SK-N-SH (cell line): ENCODE data around the gene CBLB. TPM values are rescaled to one million over a fixed set of nuclear protein-coding genes. Genes with fewer than 3 reads are reported as not detected.

Experiments
- CTCF ChIA-PET: fragments of 300-600, 350-600 bp; formaldehyde crosslinking; extraction: SDS; loops from one replicate; lab custom pipeline; 2021; lab: Yijun Ruan, JAX
- POLR2A ChIA-PET: fragments of 350-600 bp; sonication (Branson Sonifier 250); formaldehyde crosslinking; extraction: SDS; loops from one replicate; lab custom pipeline; 2020; ENCODE audit warnings: antibody characterized with exemption, inconsistent platforms; lab: Yijun Ruan, JAX
- DNase-seq: peaks from one replicate; pipeline ENCODE4 v3.0.0; 2012
- H2AFZ ChIP-seq: fragments of 200-600 bp; sonication (generic); 2 replicates; pipeline ENCODE4 v1.8.1; 2016; ENCODE audit warnings: antibody characterized with exemption, mild to moderate bottlenecking, low read depth
- H3F3A ChIP-seq: fragments of 200-600 bp; sonication (generic); replicated peaks from 2 replicates; pipeline ENCODE3; 2016; ENCODE audit warnings: antibody characterized with exemption, mild to moderate bottlenecking; ENCODE audit not compliant: insufficient read depth
- H3K27ac ChIP-seq, 2 experiments: fragments of 200-500 bp in 1 of 2; fragments of 200-600 bp in 1 of 2; sonication (Bioruptor generic) in 1 of 2; sonication (generic), shearing (Covaris generic) in 1 of 2; 2 replicates each; pipeline versions ENCODE4 v1.5.1 to v1.6.1; 2014 to 2016; ENCODE audit warnings: low read depth in 2 of 2, inconsistent platforms in 1 of 2, low read length in 1 of 2, mild to moderate bottlenecking in 1 of 2, mixed read lengths in 1 of 2
- H3K27me3 ChIP-seq: fragments of 200-600 bp; sonication (generic), shearing (Covaris generic); 2 replicates; pipeline ENCODE4 v1.6.1; 2016; ENCODE audit warnings: mixed run types; ENCODE audit not compliant: insufficient read depth
- H3K36me3 ChIP-seq, 2 experiments: fragments of 200-500 bp in 1 of 2; fragments of 200-600 bp in 1 of 2; sonication (Bioruptor generic) in 1 of 2; sonication (generic) in 1 of 2; replicated peaks in 1 of 2; 2 replicates each; pipeline versions ENCODE3 to v1.5.1; 2014 to 2016; ENCODE audit warnings: low read length in 1 of 2, mild to moderate bottlenecking in 1 of 2; ENCODE audit not compliant: insufficient read depth in 2 of 2, control insufficient read depth in 1 of 2
- H3K4me1 ChIP-seq, 2 experiments: fragments of 200-500 bp in 1 of 2; fragments of 200-600 bp in 1 of 2; sonication (Bioruptor generic) in 1 of 2; sonication (generic), shearing (Covaris generic) in 1 of 2; 2 replicates each; pipeline versions ENCODE4 v1.5.1 to v1.6.1; 2014 to 2016; ENCODE audit warnings: low read depth in 1 of 2, low read length in 1 of 2, mixed run types in 1 of 2; ENCODE audit not compliant: insufficient read depth in 2 of 2, control insufficient read depth in 1 of 2
- H3K4me2 ChIP-seq: fragments of 200-600 bp; sonication (generic), shearing (Covaris generic); 2 replicates; pipeline ENCODE4 v1.6.1; 2017; ENCODE audit warnings: mixed run types
- H3K4me3 ChIP-seq, 2 experiments: fragments of 200-500 bp in 1 of 2; fragments of 200-600 bp in 1 of 2; sonication (Bioruptor generic) in 1 of 2; sonication (generic), shearing (Covaris generic) in 1 of 2; 2 replicates each; pipeline versions ENCODE4 v1.5.1 to v1.8.1; 2014 to 2016; ENCODE audit warnings: low read depth in 2 of 2, inconsistent platforms in 1 of 2, low read length in 1 of 2, mild to moderate bottlenecking in 1 of 2, mixed read lengths in 1 of 2, moderate library complexity in 1 of 2
- H3K79me2 ChIP-seq: fragments of 200-600 bp; sonication (generic); 2 replicates; pipeline ENCODE4 v1.8.1; 2017; ENCODE audit warnings: mild to moderate bottlenecking; ENCODE audit not compliant: insufficient read depth
- H3K9ac ChIP-seq: fragments of 200-600 bp; sonication (generic); 2 replicates; pipeline ENCODE4 v1.6.1; 2017; ENCODE audit warnings: mixed run types
- H3K9me2 ChIP-seq: fragments of 200-600 bp; sonication (generic); 2 replicates; pipeline ENCODE4 v1.6.1; 2017; ENCODE audit warnings: mixed run types
- H3K9me3 ChIP-seq: fragments of 200-600 bp; sonication (generic); 2 replicates; pipeline ENCODE4 v1.6.1; 2017; ENCODE audit warnings: mixed run types, mild to moderate bottlenecking, moderate library complexity
- H4K20me1 ChIP-seq: fragments of 200-600 bp; sonication (generic); 2 replicates; pipeline ENCODE4 v1.6.1; 2017; ENCODE audit warnings: mild to moderate bottlenecking, mixed run types; ENCODE audit not compliant: insufficient read depth
- CHD2 ChIP-seq: fragments of 150-350 bp; IDR thresholded peaks from 2 replicates; pipeline ENCODE4 v1.6.1; 2018; ENCODE audit warnings: low read length; ENCODE audit not compliant: partially characterized antibody
- ELF1 ChIP-seq: IDR thresholded peaks from 2 replicates; pipeline ENCODE4 v1.4.0; 2012
- FOSL2 ChIP-seq: IDR thresholded peaks from 2 replicates; pipeline ENCODE4 v1.4.0; 2012; ENCODE audit warnings: low read depth, mild to moderate bottlenecking, moderate library complexity, borderline replicate concordance
- MEF2A ChIP-seq: IDR thresholded peaks from 2 replicates; pipeline ENCODE4 v1.4.0; 2012; ENCODE audit warnings: low read depth, borderline replicate concordance
- NRF1 ChIP-seq: IDR thresholded peaks from 2 replicates; pipeline ENCODE4 v1.6.1; 2012; ENCODE audit warnings: low read depth, mild to moderate bottlenecking, low read length
- RAD21 ChIP-seq: IDR thresholded peaks from 2 replicates; pipeline ENCODE4 v1.6.1; 2012; ENCODE audit warnings: mild to moderate bottlenecking, low read length
- RCOR1 ChIP-seq: fragments of 150-350 bp; IDR thresholded peaks from 2 replicates; pipeline ENCODE4 v1.6.1; 2017; ENCODE audit warnings: antibody characterized with exemption, low read length
- RFX5 ChIP-seq: IDR thresholded peaks from 2 replicates; pipeline ENCODE4 v1.6.1; 2012; ENCODE audit warnings: mild to moderate bottlenecking, improper control_type of control experiment, low read length
- YY1 ChIP-seq: IDR thresholded peaks from 2 replicates; pipeline ENCODE4 v1.4.0; 2012; ENCODE audit warnings: low read depth, mild to moderate bottlenecking
- whole genome bisulfite sequencing: methylation state at CpG from one replicate; pipeline ENCODE4 v1.1.6; 2017; ENCODE audit warnings: low lambda C conversion rate; 5-methylcytosine and 5-hydroxymethylcytosine counted together
- polyA plus RNA-seq, 3 experiments: library from polyadenylated mRNA; depleted of rRNA; stranded (reverse); fragments of >200 nt; gene quantifications; 2 replicates each; pipeline ENCODE4 v1.2.3, GENCODE V29; 2012
- TF ChIP-seq, protein P1 (sequence below): IDR thresholded peaks from 2 replicates; pipeline ENCODE4 v1.4.0; 2012; ENCODE audit warnings: low read depth, borderline replicate concordance
- TF ChIP-seq, protein P2 (sequence below): fragments of 150-350 bp; IDR thresholded peaks from 2 replicates; pipeline ENCODE4 v1.6.1; 2017; ENCODE audit warnings: antibody characterized with exemption, low read length, low read depth, borderline replicate concordance

CBLB gene
- polyA plus RNA-seq, 1 of the 3 experiments (the other 2 are of a cell fraction) = 4.4 TPM

DNA sequence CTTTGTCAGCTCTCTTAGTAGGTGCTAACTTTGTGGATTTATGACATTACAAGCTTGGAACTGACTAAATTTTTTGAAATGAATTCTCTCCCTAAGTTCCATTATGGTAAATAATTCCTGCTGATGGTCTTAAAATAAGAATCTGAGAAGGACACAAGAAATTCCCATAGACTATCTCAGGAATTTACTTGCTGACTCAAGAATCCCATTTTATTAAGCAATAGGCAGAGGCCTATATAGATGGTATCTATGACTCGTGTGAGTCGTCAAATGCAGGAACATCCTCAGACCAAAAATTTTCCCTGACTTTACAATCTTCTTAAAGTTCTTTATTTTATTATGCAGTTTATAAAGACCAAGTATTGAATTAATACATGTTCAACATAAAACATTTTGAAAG lies 30.7 kb upstream of the CBLB start:
- Histone ChIP-seq H3K27me3 (no peaks in the 10 kb centered on the region), H3K9me3 (no peaks in the 10 kb centered on the region), H4K20me1 (no peaks in the 10 kb centered on the region), H3K4me2 (no peak overlapping the region), H3F3A (peaks cover 6% of the 10 kb centered on the region), H3K4me3 (no peak overlapping the region), H3K36me3 (no peaks in the 10 kb centered on the region), H3K9me2 (no peaks in the 10 kb centered on the region), H3K4me1 (no peaks in the 10 kb centered on the region; a peak in 1 of 4 replicates), H3K79me2 (no peaks in the 10 kb centered on the region), H2AFZ (peak overlapping the region; percentile 45; the same call in 1 of the 2 replicates), H3K9ac (no peak overlapping the region), H3K27ac (no peak overlapping the region)
- TF ChIP-seq, protein P1, sequence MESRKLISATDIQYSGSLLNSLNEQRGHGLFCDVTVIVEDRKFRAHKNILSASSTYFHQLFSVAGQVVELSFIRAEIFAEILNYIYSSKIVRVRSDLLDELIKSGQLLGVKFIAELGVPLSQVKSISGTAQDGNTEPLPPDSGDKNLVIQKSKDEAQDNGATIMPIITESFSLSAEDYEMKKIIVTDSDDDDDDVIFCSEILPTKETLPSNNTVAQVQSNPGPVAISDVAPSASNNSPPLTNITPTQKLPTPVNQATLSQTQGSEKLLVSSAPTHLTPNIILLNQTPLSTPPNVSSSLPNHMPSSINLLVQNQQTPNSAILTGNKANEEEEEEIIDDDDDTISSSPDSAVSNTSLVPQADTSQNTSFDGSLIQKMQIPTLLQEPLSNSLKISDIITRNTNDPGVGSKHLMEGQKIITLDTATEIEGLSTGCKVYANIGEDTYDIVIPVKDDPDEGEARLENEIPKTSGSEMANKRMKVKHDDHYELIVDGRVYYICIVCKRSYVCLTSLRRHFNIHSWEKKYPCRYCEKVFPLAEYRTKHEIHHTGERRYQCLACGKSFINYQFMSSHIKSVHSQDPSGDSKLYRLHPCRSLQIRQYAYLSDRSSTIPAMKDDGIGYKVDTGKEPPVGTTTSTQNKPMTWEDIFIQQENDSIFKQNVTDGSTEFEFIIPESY = no peak
- 0 out of 2 replicates have a peak, but pooled peaks have one; percentile 7 for TF ChIP-seq FOSL2
- POLR2A ChIA-PET = no interaction called here
- CTCF ChIA-PET = no interaction called here
- no peak for DNase-seq
- 21% methylated on average over 2 of the region's 2 CpGs for WGBS

DNA sequence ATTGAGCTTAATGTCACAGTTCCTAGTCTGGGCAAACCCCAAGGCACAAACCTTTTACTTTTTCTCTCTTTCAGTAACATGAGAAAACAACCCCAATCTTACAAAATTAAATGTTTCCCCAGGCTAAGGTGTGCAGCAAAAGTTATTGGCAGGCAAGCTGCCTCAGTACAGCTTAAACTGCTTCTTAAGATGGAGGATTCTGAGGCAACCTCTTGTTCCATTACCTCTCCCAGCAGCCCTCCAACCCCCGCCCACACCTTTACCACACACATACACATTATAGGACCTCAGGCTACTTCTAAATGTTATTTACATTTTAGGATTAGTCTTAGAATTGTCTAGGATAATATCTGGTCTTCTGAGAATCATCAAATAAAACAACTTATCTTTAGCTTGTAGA lies 22.3 kb upstream of the CBLB start:
- Histone ChIP-seq H2AFZ (no peak overlapping the region), H3K79me2 (no peaks in the 10 kb centered on the region), H3K9me3 (no peaks in the 10 kb centered on the region), H4K20me1 (no peaks in the 10 kb centered on the region), H3F3A (no peaks in the 10 kb centered on the region), H3K27ac (no peak overlapping the region), H3K4me2 (no peak overlapping the region), H3K9ac (no peak overlapping the region), H3K4me1 (no peaks in the 10 kb centered on the region; a peak in 1 of 4 replicates), H3K4me3 (no peak overlapping the region), H3K36me3 (no peaks in the 10 kb centered on the region), H3K9me2 (no peaks in the 10 kb centered on the region), H3K27me3 (no peaks in the 10 kb centered on the region)
- no peak for DNase-seq
- CTCF ChIA-PET = interaction anchor here (1.7 to 2.1 kb wide), 2 partner anchors 11 to 718 kb away, joined by 6 read pairs; no protein-coding TSS in a partner anchor
- TF ChIP-seq RCOR1 (no peak), YY1 (no peak), NRF1 (no peak), ELF1 (no peak), RFX5 (no peak), MEF2A (no peak), RAD21 (no peak), CHD2 (no peak)
- TF ChIP-seq, protein P2, sequence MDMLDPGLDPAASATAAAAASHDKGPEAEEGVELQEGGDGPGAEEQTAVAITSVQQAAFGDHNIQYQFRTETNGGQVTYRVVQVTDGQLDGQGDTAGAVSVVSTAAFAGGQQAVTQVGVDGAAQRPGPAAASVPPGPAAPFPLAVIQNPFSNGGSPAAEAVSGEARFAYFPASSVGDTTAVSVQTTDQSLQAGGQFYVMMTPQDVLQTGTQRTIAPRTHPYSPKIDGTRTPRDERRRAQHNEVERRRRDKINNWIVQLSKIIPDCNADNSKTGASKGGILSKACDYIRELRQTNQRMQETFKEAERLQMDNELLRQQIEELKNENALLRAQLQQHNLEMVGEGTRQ = no peak
- POLR2A ChIA-PET = no interaction called here
- WGBS = 91% methylated on average over 1 of the region's 1 CpG
